ENCODE results near the gene MAP2K7. TPM values are rescaled to one million over a fixed set of nuclear protein-coding genes. Genes with fewer than 3 reads are reported as not detected.
A peak's percentile ranks its signal among the peaks of the same experiment; 100 is the strongest.
"Not testable (repeated sequence)": the region's sequence is repeated elsewhere in the genome, so short reads cannot be mapped to it uniquely, and the experiment has no call there.

MAP2K7 gene
- total and polyA plus RNA-seq, 7 donors: 12.5 to 27.8 (median 16.5) TPM

DNA sequence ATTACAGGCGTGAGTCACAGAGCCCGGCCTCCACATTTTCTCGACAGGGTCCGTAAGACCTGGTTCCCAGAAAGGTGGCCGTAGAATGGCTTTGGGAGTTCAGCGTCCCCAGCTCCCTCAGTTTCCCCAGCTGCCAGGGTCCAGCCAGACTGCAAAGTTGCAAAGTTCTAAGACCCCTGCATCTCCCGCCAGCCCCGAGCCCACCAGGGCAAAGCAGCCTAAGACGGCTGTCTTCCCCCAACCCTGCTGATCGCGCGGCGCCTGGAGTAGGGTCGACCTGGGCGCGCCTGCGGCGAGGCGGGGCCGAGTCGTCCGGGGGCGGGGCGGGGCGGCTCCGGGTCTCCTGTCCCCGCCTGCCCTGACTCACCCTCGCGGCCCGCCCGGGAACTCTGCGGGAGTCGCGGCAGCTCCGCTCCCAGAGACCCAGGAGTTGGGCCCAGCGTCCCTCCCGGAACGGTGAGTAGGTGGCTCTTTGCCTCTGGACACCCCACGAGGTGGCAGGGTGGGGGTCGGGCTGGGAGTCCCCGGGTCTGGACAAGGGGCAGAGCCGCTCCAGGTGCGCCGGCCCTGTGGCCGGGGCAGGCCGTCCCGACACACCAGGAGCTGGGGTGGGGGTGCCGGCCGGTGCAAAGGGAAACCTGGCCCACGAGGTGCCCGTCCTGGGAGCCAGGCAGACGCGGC lies 15.4 kb upstream of the MAP2K7 start, which contains the start of gene LRRC8E:
TSS of gene LRRC8E (plus strand) at position 366 of the 681 bp plus-strand sequence. CDS start 7,094 bp downstream, outside the sequence.
- intact Hi-C loops (cut with DNase I): no loop called here
- Histone ChIP-seq H3K36me3 (no peaks in the 10 kb centered on the region), H3K4me3 (peak within 1 kb of the TSS in 3 of 4 donors; percentile 11 to 31 (median 26)), H3K27me3 (peaks cover 13 to 41% (median 18%) of the 10 kb centered on the region in 3 donors), H3K9me3 (no peaks in the 10 kb centered on the region), H3K4me1 (peaks cover 0 to 8% (median 6%) of the 10 kb centered on the region in 4 donors), H3K27ac (no peak within 1 kb of the TSS)
- WGBS, 2 donors: 5 to 10% methylated on average over 53 of the region's 53 CpGs
- TF ChIP-seq POLR2AphosphoS5 (IDR thresholded peaks at IDR 0.05): no peak
- TF ChIP-seq, protein P1, sequence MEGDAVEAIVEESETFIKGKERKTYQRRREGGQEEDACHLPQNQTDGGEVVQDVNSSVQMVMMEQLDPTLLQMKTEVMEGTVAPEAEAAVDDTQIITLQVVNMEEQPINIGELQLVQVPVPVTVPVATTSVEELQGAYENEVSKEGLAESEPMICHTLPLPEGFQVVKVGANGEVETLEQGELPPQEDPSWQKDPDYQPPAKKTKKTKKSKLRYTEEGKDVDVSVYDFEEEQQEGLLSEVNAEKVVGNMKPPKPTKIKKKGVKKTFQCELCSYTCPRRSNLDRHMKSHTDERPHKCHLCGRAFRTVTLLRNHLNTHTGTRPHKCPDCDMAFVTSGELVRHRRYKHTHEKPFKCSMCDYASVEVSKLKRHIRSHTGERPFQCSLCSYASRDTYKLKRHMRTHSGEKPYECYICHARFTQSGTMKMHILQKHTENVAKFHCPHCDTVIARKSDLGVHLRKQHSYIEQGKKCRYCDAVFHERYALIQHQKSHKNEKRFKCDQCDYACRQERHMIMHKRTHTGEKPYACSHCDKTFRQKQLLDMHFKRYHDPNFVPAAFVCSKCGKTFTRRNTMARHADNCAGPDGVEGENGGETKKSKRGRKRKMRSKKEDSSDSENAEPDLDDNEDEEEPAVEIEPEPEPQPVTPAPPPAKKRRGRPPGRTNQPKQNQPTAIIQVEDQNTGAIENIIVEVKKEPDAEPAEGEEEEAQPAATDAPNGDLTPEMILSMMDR (IDR thresholded peaks at IDR 0.05): no peak
- TF ChIP-seq EP300 (IDR thresholded peaks at IDR 0.05): no peak
- TF ChIP-seq POLR2A (IDR thresholded peaks at IDR 0.05): no peak
- DNase-seq: no peak

DNA sequence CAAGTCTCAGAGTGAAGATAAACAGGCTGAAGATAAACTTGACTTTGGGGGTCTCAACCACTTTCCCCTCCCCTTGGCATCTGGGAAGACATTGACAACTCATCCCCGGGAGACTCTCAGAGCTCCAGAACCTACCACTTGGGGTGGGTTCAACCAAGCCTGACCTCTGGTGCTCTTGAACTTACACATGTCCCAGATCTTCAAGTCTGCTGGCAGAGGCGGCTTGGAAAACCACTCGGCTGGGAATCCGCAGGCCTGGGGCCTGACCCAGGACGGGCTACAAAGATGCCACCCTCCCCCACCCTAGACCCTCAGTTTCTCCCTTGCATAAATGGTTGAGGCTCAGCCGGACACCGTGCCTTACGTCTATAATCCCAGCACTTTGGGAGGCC lies 14.9 kb upstream of the MAP2K7 start:
- Histone ChIP-seq H3K9me3 (no peaks in the 10 kb centered on the region), H3K27ac (no peak overlapping the region), H3K27me3 (peaks cover 13 to 47% (median 23%) of the 10 kb centered on the region in 3 donors), H3K36me3 (no peaks in the 10 kb centered on the region), H3K4me3 (peak overlapping the region in 3 of 4 donors; percentile 11 to 31 (median 26)), H3K4me1 (peaks cover 0 to 8% (median 6%) of the 10 kb centered on the region in 4 donors)
- TF ChIP-seq POLR2AphosphoS5 (IDR thresholded peaks at IDR 0.05): no peak
- TF ChIP-seq, protein P1 (IDR thresholded peaks at IDR 0.05): no peak
- TF ChIP-seq EP300 (IDR thresholded peaks at IDR 0.05): no peak
- no peak for TF ChIP-seq POLR2A (IDR thresholded peaks at IDR 0.05)
- DNase-seq: no peak
- intact Hi-C loops (cut with DNase I): no loop called here
- 73 to 80% methylated on average over 8 of the region's 8 CpGs for WGBS, 2 donors

DNA sequence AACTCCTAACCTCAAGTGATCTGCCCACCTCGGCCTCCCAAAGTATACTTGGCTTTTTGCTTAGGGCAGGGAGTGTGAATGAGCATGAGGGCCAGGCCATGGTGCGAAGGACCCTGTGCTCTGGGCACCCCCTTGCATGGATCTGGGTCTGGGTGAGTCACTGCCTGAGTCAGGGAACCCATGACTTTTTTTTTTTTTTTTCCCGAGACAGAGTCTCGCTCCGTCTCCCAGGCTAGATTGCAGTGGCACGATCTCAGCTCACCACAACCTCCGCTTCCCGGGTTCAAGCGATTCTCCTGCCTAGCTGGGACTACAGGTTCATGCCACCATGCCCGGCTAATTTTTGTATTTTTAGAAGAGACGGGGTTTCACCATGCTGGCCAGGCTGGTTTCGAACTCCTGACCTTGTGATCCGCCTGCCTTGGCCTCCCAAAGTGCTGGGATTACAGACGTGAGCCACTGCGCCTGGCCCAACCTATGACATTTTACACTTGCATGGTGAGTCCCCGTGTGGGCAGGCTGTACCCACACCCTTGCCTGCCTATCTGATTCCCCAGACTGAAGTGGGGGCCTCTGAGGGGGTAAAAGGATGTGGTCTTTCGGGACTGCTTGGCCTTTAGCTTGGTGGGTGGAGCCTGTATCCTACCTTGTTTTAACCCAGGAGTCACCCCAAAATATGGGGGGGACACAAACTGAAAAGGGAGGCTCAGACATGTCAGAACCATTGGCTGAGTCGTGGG lies 10.1 kb upstream of the MAP2K7 start:
- intact Hi-C loops (cut with DNase I); H3K27ac ChIP-seq; H3K36me3 ChIP-seq; H3K4me3 ChIP-seq; DNase-seq; H3K9me3 ChIP-seq; H3K4me1 ChIP-seq: not testable (repeated sequence)
- peaks cover 3 to 52% (median 24%) of the 10 kb centered on the region in 3 donors for H3K27me3 ChIP-seq
- 82 to 90% methylated on average over 18 of the region's 18 CpGs for WGBS, 2 donors

DNA sequence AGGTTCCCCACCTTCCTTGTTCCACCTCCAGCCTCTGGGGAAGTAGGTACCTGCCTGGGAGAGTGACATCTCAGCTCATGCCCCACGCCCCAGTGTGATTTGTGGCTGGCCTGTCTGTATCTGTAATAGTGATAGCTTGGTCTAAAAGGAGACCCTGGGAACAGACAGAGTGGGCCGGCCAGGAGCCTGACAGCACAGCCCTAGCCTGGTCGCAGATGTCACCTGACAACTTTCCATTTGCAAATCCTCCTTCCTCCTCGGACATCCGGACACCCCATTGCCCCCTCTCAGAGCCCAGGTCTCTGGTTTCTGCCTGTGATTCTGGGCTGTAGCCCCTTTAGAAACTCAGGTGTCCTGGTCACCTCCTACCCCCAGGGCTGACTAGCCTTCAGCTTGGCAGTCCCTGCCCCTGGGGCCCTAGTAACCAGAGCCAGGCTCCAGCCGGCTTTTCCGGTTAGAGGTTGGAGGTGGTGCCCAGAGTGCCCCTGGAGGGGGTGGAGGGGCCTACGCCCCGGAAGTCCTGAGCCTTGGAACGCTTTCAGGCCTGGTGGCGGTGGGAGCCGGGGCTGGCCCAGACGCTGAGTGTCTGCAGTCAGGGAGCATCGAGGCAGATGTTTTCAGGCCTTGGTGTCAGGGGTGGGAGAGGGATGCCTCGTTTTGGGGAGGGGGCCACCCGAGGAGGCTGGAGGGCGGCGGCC lies 8.9 kb upstream of the MAP2K7 start:
- no peaks in the 10 kb centered on the region for H3K9me3 ChIP-seq
- no peak for DNase-seq
- intact Hi-C loops (cut with DNase I): no loop called here
- 27 to 52% methylated on average over 18 of the region's 18 CpGs for WGBS, 2 donors
- H3K27me3 ChIP-seq: peaks cover 0 to 40% (median 22%) of the 10 kb centered on the region in 3 donors
- no peaks in the 10 kb centered on the region for H3K36me3 ChIP-seq
- no peaks in the 10 kb centered on the region for H3K4me1 ChIP-seq
- TF ChIP-seq EP300 (IDR thresholded peaks at IDR 0.05) (no peak), POLR2A (IDR thresholded peaks at IDR 0.05) (no peak), POLR2AphosphoS5 (IDR thresholded peaks at IDR 0.05) (no peak)
- TF ChIP-seq, protein P1 (IDR thresholded peaks at IDR 0.05): no peak
- H3K4me3 ChIP-seq: no peak overlapping the region
- H3K27ac ChIP-seq: no peak overlapping the region

DNA sequence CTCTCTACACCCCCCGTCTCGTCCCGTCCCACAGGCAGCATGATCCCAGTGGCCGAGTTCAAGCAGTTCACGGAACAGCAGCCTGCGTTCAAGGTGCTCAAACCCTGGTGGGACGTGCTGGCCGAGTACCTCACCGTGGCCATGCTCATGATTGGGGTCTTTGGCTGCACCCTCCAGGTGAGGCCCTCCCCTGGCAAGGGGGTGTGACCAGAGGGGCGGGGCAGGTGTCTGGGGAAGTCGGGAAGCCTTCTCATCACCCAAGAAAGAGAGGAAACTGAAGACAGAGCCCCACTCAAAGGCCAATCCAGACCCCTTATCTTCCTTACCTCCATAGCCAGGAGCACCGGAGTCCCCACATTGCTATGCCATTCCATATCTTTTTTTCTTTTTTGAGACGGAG lies 8.1 kb upstream of the MAP2K7 start:
- no peak for DNase-seq
- no peak overlapping the region for H3K4me3 ChIP-seq
- no peaks in the 10 kb centered on the region for H3K9me3 ChIP-seq
- WGBS, 2 donors: 87 to 91% methylated on average over 13 of the region's 13 CpGs
- H3K27me3 ChIP-seq: peaks cover 0 to 36% (median 22%) of the 10 kb centered on the region in 3 donors
- no peak overlapping the region for H3K27ac ChIP-seq
- H3K36me3 ChIP-seq: no peaks in the 10 kb centered on the region
- no peaks in the 10 kb centered on the region for H3K4me1 ChIP-seq
- TF ChIP-seq, protein P1 (IDR thresholded peaks at IDR 0.05): no peak
- no peak for TF ChIP-seq POLR2AphosphoS5 (IDR thresholded peaks at IDR 0.05)
- TF ChIP-seq POLR2A (IDR thresholded peaks at IDR 0.05): no peak
- TF ChIP-seq EP300 (IDR thresholded peaks at IDR 0.05): no peak
- intact Hi-C loops (cut with DNase I): no loop called here
